GM18517 (cell line): ENCODE measurements around the gene HAPSTR1.

Experiments
- ATAC-seq: cut with Tn5 transposase; IDR thresholded peaks from one replicate; pipeline ENCODE4 v1.9.1; 2021; ENCODE audit warnings: mild to moderate bottlenecking, moderate library complexity; ENCODE audit not compliant: unreplicated experiment

The HAPSTR1 gene

GRCh38 chr16:9095656-9096397 lies 4.4 kb downstream of the HAPSTR1 start:
- no peak for ATAC-seq

GRCh38 chr16:9096416-9096952 lies 5.0 kb downstream of the HAPSTR1 start:
- no peak for ATAC-seq

GRCh38 chr16:9097266-9098219 lies 6.1 kb downstream of the HAPSTR1 start:
- ATAC-seq: no peak

GRCh38 chr16:9098377-9099090 lies 7.1 kb downstream of the HAPSTR1 start:
- ATAC-seq: no peak

- peak; percentile 56 for ATAC-seq
Observed at GRCh38 chr16:9099131-9099625, 7.7 kb downstream of the HAPSTR1 start.

GRCh38 chr16:9102379-9102778 lies 10.9 kb downstream of the HAPSTR1 start:
- ATAC-seq: no peak

- no peak for ATAC-seq
Observed at GRCh38 chr16:9102943-9103342, 11.5 kb downstream of the HAPSTR1 start.

- ATAC-seq: no peak
Observed at GRCh38 chr16:9103546-9103945, 12.1 kb downstream of the HAPSTR1 start.

GRCh38 chr16:9105189-9105588 lies 13.7 kb downstream of the HAPSTR1 start:
- no peak for ATAC-seq

GRCh38 chr16:9107025-9107970 lies 15.9 kb downstream of the HAPSTR1 start:
- ATAC-seq: no peak

GRCh38 chr16:9109255-9109654 lies 17.8 kb downstream of the HAPSTR1 start:
- no peak for ATAC-seq

- no peak for ATAC-seq
Observed at GRCh38 chr16:9112166-9112843, 20.9 kb downstream of the HAPSTR1 start.

- no peak for ATAC-seq
Observed at GRCh38 chr16:9112844-9113186, 21.4 kb downstream of the HAPSTR1 start.

- no peak for ATAC-seq
Observed at GRCh38 chr16:9113707-9114106, 22.3 kb downstream of the HAPSTR1 start.

- no peak for ATAC-seq
Observed at GRCh38 chr16:9114112-9114511, 22.7 kb downstream of the HAPSTR1 start.

GRCh38 chr16:9114842-9115241 lies 23.4 kb downstream of the HAPSTR1 start:
- ATAC-seq: no peak

- no peak for ATAC-seq
Observed at GRCh38 chr16:9115277-9115676, 23.8 kb downstream of the HAPSTR1 start.

GRCh38 chr16:9116141-9116540 lies 24.7 kb downstream of the HAPSTR1 start:
- no peak for ATAC-seq

- ATAC-seq: no peak
Observed at GRCh38 chr16:9118170-9118569, 26.7 kb downstream of the HAPSTR1 start.
